OCI-LY1 (cell line): Measurements from ENCODE around the gene BARHL2.

Source experiments
- CTCF ChIP-seq: fragments of 200-600 bp; sonication (generic), shearing (Covaris generic); IDR thresholded peaks from 2 replicates; pipeline ENCODE4 v1.5.1; 2017; ENCODE audit warnings: mild to moderate bottlenecking, antibody characterized with exemption, low read length, moderate library complexity, mixed read lengths
- EZH2 ChIP-seq: fragments of 200-600 bp; sonication (generic), shearing (Covaris generic); IDR thresholded peaks from 2 replicates; pipeline ENCODE4 v1.8.0; 2017; ENCODE audit warnings: borderline replicate concordance, mixed run types, mild to moderate bottlenecking, antibody characterized with exemption, low read length, moderate library complexity, mixed read lengths

- no peak for TF ChIP-seq CTCF
- no peak for TF ChIP-seq EZH2
Measured at GRCh38 chr1:90706437-90707362, 10.4 kb downstream of the BARHL2 start.
